HG03175 (cell line): Measurements from ENCODE around the gene FIGLA.
"Not testable (repeated sequence)": the region's sequence is repeated elsewhere in the genome, so short reads cannot be mapped to it uniquely, and the experiment has no call there.

Experiments used
- ATAC-seq: cut with Tn5 transposase; IDR thresholded peaks from one replicate; pipeline ENCODE4 v1.9.1; 2021; ENCODE audit warnings: mild to moderate bottlenecking, moderate library complexity; ENCODE audit not compliant: unreplicated experiment

The FIGLA gene

DNA sequence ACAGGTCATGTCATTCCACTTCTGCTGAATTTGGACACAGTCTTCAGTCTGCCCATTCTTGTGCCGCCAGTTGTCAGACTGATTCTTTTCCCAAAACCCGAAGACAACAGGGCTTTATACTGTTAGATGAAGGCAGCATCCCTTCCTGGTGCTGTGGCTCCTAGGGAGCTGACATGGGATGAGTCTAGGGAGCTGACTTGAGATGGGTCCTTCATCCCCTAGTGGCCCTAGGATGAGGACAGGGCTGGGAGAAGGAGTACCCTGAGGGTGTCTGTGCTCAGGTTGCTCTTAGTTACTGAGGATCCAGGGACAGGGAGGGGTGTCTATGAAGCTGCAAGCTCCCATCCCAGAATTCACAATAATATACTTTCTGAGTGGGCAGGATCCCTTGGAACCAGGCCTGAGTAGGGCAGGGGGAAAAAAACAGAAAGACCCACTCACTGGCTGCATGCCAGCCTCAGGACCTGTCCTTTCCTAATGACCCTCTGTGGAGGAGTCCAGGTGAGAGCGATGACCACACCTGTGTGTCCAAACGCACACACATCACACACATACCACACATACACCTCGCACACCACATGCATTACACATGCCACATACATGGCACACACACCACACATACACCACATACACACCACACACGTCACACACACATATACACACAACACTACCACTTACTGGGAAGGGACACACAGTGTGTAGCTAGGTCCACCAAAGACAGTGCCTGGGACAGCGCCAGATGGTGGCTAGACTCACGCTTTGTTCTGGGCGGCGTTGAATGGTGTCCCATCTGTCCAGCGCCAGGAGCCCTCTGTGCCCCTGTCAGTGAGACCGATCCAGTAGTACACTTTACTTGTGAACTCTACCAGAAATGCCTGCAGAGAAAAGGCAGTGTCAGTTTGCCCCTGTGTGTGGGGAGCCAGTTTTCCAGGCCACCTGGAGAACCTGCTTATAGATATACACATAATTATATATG, 18.8 kb upstream of the FIGLA start:
- no peak for ATAC-seq

DNA sequence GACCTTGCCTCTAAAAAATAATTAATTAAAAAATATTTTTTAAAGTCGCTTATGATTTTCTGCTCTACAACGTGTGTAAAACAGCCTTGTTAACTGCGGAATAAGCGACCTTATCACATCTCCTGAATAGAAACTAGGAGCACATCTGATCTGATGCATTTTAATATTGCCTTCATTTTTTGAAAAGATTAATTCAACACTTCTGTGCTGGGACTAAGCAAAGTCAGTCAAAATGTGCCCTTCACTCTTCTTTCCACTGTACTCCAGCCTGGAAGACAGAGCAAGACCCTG, 17.3 kb upstream of the FIGLA start:
- no peak for ATAC-seq

- no peak for ATAC-seq
These were observed 16.8 kb upstream of the FIGLA start for GRCh38 chr2:70807102-70807827.

DNA sequence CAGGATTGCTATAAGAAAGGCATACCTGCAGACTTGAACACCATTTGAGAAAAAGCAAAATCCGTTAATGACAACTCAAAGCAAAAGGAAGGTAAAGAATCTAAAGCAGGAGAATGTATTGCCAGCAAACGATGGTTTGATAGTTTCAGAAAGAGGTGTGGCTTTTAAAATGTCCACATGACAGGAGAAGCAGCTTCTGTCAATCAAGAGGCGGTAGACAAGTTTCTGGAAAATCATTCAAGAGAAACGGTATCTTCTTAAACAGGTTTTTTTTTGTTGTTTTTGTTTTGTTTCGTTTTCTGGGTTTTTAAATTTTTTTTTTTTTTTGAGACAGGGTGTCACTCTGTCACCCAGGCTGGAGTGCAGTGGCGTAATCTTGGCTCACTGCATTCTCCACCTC, 16.2 kb upstream of the FIGLA start:
- no peak for ATAC-seq

DNA sequence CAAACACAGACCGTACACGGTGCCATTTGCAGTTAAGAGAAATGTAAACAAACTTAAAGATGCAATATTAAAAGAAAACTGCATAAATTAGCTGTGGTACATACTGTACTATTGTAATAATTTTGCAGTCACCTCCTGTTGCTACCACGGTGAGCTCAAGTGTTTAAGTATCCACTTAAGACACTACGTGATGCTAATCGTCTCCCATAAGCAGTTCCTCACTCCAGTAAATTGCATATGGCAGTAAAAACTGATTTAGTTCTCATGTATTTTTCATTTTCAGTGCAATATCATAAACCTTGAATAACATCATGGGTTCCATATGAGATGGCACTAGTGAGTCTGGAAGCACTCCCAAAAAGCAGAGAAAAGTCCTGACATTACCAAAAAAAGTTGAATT, 15.6 kb upstream of the FIGLA start:
- no peak for ATAC-seq

DNA sequence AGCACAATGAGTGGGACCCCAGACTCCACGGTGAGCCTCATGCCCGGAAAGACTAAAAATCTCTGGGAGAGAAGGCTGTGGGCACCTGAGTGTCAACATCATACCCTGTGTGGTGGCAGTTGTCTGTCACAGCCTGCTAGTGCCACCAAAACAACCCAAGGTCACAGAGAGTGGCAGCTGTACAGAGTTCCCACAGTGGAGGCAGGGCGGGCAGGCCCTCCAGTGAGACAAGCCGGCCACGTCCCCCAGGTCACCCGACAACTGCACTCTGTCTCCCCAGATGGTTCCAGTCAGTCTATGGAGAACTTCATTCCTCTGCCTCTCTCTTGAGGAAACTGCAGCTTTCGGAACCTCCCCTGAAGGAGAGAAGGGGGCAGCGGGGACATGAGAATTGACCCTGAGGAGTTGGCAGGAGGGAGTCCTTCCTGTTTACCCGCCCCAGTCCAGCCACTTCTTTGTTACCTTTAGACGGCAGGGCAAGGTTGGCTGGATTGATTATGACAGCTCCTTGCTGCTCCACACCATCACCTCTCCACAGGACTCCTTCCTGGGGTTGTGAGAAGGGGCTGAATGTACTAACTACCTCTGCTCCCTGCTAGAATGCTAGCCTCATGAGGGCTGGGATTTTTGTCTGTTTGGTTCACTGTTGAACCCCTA, 11.3 kb upstream of the FIGLA start:
- ATAC-seq = no peak

- ATAC-seq = no peak
These were observed 9.3 kb upstream of the FIGLA start for GRCh38 chr2:70799706-70800105.

GRCh38 chr2:70797996-70798395, 7.6 kb upstream of the FIGLA start:
- ATAC-seq = not testable (repeated sequence)

- no peak for ATAC-seq
These were observed 7.1 kb upstream of the FIGLA start for GRCh38 chr2:70797506-70797905.

GRCh38 chr2:70796262-70796661, 5.8 kb upstream of the FIGLA start:
- no peak for ATAC-seq

DNA sequence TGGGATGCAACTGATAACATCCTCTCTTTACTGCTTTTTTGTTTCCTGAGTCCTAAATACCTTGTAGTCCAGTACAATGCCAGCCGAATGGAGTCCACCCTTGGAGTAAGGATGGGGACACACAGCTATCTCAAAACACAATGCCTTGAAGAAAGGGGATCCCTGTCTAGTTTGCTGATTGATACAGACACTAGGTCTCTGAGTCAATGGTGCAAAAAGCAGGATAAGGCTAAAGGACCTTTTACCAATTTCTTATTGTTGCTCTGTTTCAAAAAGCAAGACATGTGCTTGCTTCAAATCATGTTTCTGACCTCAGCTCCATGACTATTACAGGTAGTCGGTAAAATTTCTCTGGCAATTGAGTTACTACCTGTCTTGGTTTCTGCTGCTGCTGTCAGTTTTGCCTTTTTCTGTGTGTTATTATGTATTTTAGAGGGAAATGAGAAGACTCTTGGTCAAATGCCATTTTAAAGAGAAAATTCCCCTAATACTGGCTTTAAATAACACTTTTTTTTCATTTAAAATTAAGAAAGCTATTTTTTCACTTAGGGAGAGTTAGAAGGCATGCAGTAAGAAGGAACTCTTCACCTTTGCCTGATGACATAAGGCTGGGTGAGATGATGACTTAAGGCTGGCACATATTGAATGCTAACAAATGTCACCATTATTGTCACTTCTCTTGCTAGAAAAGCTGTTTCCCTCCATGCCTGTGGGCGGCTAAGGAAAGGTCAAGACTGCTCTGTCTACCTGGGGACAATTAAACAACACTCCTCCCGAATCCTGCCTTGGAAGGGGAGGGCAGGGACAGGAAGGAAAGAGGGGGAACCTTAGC, 4.9 kb upstream of the FIGLA start:
- ATAC-seq = no peak

DNA sequence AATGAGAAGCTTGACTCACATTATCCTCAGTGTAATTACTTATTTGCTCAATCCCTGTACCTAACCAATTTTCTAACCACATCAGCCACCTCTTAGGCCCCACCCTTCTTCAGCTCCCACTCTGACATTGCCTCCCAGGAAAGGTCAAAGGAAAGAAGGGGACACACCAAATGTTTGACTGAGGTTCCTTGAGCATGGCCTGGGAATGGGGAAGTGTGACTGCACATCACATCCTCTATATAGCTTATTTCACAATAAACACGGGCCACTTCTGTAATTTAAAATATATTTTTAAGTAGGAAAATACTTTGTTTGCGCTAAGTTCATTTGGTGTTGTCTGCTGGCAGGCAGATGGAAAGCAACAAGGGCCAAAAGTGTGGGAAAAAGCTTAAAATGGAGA, 3.0 kb upstream of the FIGLA start:
- no peak for ATAC-seq

GRCh38 chr2:70789304-70790135, 923 bp downstream of the FIGLA start:
- ATAC-seq = no peak

GRCh38 chr2:70785137-70785911, 5.1 kb downstream of the FIGLA start:
- no peak for ATAC-seq

GRCh38 chr2:70784320-70784719, 6.1 kb downstream of the FIGLA start:
- ATAC-seq = no peak

DNA sequence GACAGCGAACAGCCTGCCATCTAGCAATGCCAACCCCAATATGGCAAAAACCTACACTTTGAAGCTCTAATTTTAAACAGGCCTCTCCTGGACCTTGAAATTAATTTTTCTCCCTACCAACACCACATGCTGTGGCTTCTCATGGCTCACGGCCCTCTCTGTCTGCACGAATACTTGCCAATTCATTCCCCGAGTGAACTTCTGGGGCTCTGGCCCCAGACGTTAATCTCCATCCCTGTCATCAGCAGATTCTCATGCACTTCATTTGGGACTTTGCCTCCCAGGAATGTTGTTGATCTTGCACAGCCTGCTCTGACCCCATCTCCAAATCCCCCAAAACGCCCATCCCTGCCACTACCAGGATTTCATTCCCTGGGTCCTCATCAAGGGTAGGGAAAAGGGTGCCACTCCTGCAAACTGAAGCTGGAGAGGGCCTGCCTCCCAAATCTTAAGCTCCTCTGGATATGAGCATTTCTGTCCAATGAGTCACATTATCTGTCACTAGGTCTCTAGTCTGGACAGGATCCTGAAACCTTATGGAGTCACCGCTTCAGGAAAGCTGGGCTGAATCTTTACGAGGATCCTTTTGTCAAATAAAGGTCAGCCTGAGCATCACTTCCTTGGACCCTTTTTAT, 10.4 kb downstream of the FIGLA start:
- no peak for ATAC-seq

DNA sequence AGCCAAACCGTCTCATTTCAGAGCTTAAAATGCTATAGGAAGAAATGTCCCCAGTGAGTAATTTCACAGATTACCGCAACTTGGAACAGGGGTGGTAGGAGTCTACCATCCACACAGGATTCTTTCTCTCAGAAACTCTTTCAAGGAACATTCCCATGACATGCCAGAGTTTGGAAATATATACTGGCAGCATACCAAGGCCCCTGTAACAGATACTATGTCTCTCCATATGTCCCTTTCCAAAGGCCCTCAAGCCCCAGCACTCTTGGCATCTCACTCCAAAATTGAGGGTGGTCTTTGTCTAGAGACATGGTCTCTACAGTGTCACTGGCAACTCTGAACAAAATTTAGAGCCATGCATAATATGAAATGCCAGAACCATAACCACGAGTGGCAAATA, 11.0 kb downstream of the FIGLA start:
- ATAC-seq = no peak

DNA sequence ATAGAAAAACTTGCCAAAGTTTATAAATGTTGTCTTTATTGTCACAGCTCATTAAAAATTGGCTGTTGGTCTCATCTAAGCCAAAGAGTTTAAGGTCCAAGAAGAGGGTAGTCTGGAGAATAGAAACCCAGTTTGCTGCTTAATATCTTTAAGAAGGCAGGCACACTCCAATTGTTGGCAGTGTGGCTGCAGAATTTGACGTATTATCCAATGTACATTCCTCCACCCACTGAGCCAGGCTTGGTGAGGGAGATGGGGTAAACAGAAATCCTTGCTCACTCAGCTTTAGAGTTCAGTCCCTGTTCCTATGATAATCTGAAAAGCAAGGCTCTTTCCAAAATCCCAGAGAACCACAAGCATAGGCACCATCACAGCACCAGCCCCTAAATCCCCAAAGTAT, 11.8 kb downstream of the FIGLA start:
- no peak for ATAC-seq

- no peak for ATAC-seq
These were observed 13.0 kb downstream of the FIGLA start for GRCh38 chr2:70777450-70777849.
